Measurements from ENCODE around the gene PRDM16. TPM values are rescaled to one million over a fixed set of nuclear protein-coding genes. Genes with fewer than 3 reads are reported as not detected.

PRDM16 gene
- total and polyA plus RNA-seq, 2 of the 4 experiments (the other 2 are of a cell fraction) = 0.02 TPM; not detected in 1

DNA sequence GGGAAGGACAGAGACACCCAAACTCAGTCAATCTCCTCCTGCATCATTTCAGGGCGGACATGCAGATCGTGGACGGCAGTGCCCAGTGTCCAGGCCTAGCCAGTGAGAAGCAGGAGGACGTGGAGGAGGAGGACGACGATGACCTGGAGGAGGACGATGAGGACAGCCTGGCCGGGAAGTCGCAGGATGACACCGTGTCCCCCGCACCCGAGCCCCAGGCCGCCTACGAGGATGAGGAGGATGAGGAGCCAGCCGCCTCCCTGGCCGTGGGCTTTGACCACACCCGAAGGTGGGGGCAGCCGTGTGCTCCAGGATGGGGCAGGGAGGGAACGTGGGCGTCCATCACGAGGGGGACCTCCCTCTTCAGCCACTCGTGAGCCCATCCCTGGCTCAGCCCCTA, 361.8 kb downstream of the PRDM16 start:
- Histone ChIP-seq H3K9me1 (ENCODE audit: insufficient read depth, low read length) (no peaks in the 10 kb centered on the region), H2BK120ac (ENCODE audit: low read depth, low read length) (no peak overlapping the region), H3K4me2 (ENCODE audit: low read depth, low read length) (no peak overlapping the region), H2AK9ac (replicated peaks; ENCODE audit: low read depth, low read length, poor library complexity) (no peak overlapping the region), H3K27me3 (ENCODE audit: control insufficient read depth, insufficient read depth, low read length) (peaks cover 2% of the 10 kb centered on the region; the same call in 1 of the 2 replicates), H3K56ac (ENCODE audit: extremely low read depth, insufficient read depth, low read length) (no peak overlapping the region), H2AFZ (replicated peaks; ENCODE audit: low read length, poor library complexity) (no peak overlapping the region), H2AK5ac (ENCODE audit: low read depth, low read length) (no peak overlapping the region), H2BK15ac (ENCODE audit: low read depth, low read length) (no peak overlapping the region), H3K18ac (ENCODE audit: low read depth, low read length) (no peak overlapping the region), H3K14ac (replicated peaks; ENCODE audit: low read depth, low read length) (no peak overlapping the region), H3K79me1 (ENCODE audit: low read depth in 1 of 2, low read length in 2 of 2) (no peaks in the 10 kb centered on the region), H4K5ac (ENCODE audit: low read depth, low read length) (no peak overlapping the region), H3K27ac (ENCODE audit: insufficient read depth, low read length) (no peak overlapping the region), H3K9me3 (ENCODE audit: control insufficient read depth, insufficient read depth, low read length) (no peaks in the 10 kb centered on the region), H3K9ac (ENCODE audit: low read depth, low read length) (no peak overlapping the region), H4K8ac (ENCODE audit: low read depth in 2 of 2, low read length in 2 of 2) (no peak overlapping the region), H4K91ac (ENCODE audit: insufficient read depth, low read depth, low read length) (no peak overlapping the region), H3K36me3 (ENCODE audit: control insufficient read depth, insufficient read depth, low read length) (no peaks in the 10 kb centered on the region), H3K23ac (ENCODE audit: low read depth, low read length) (no peak overlapping the region), H4K20me1 (ENCODE audit: insufficient read depth, low read length) (no peaks in the 10 kb centered on the region), H3K4me3 (ENCODE audit: insufficient read depth, low read depth, low read length) (no peak overlapping the region), H3K4me1 (ENCODE audit: control insufficient read depth, insufficient read depth, low read length) (no peaks in the 10 kb centered on the region), H3K4ac (ENCODE audit: low read depth, low read length) (no peak overlapping the region), H2BK5ac (ENCODE audit: low read depth, low read length, poor library complexity, severe bottlenecking) (no peak overlapping the region), H2BK20ac (ENCODE audit: low read depth, low read length) (no peak overlapping the region)
- TF ChIP-seq CHD1 (IDR thresholded peaks at IDR 0.05; ENCODE audit: low read depth, low read length) (no peak), RFX5 (IDR thresholded peaks at IDR 0.05; ENCODE audit: low read depth, low read length) (no peak), SMC3 (IDR thresholded peaks at IDR 0.05; ENCODE audit: low read depth, low read length) (no peak), CTCF (conservative IDR thresholded peaks at IDR 0.05; ENCODE audit: low read depth, low read length) (no peak), BHLHE40 (IDR thresholded peaks at IDR 0.05; ENCODE audit: low read depth, low read length) (no peak), MAZ (IDR thresholded peaks at IDR 0.05; ENCODE audit: borderline replicate concordance, low read depth, low read length) (no peak), FOS (IDR thresholded peaks at IDR 0.05; ENCODE audit: low read depth, low read length) (no peak), MXI1 (IDR thresholded peaks at IDR 0.05; ENCODE audit: borderline replicate concordance, low read depth, low read length) (no peak)
- intact Hi-C loops (cut with micrococcal nuclease) = no loop called here
- CTCF ChIA-PET = no interaction called here
- in situ Hi-C loops (cut with MboI; ENCODE audit: low sequenced_read_pairs) = no loop called here
- dilution Hi-C loops (cut with HindIII; ENCODE audit: low sequenced_read_pairs, unreplicated experiment) = no loop called here
- no peak for DNase-seq
- POLR2A ChIA-PET (ENCODE audit: unreplicated experiment) = no interaction called here
- ATAC-seq (ENCODE audit: low read depth) = no peak
- 78% methylated on average over 10 of the region's 22 CpGs; no CpG with 5 or more reads in 1 of the 2 experiments for WGBS, 2 experiments (ENCODE audit: extremely low coverage in 2 of 2, insufficient read length in 1 of 2)
- BruUV-seq (replicated peaks) = no TSS peak
